Effector memory CD8-positive, alpha-beta T cell (primary cell): ENCODE results near the gene GBE1.
A peak's percentile ranks its signal among the peaks of the same experiment; 100 is the strongest.
"Not testable (repeated sequence)": the region's sequence is repeated elsewhere in the genome, so short reads cannot be mapped to it uniquely, and the experiment has no call there.

Experiments
- ATAC-seq: fragments of 150-1000 bp; cut with Tn5 transposase; replicated peaks from 2 replicates; pipeline ENCODE4 v1.10.0; 2021; ENCODE audit warnings: mild to moderate bottlenecking, moderate library complexity
- DNase-seq, 3 experiments: peaks; one replicate each; pipeline ENCODE4 v3.0.0; 2021
- H3K27ac Mint-ChIP-seq, 2 donors: one replicate each; pipeline ENCODE4 v1.8.0; 2022; ENCODE audit warnings: mild to moderate bottlenecking in 2 of 2, mixed read lengths in 2 of 2, moderate library complexity in 2 of 2
- H3K27me3 Mint-ChIP-seq, 2 donors: one replicate each; pipeline ENCODE4 v1.8.0; 2022; ENCODE audit warnings: mixed read lengths in 2 of 2
- H3K36me3 Mint-ChIP-seq: one replicate; pipeline ENCODE4 v1.8.0; 2022; ENCODE audit warnings: mild to moderate bottlenecking, moderate library complexity, mixed read lengths; ENCODE audit not compliant: insufficient read depth
- H3K4me1 Mint-ChIP-seq, 2 donors: one replicate each; pipeline ENCODE4 v1.8.0; 2022; ENCODE audit warnings: low read depth in 2 of 2, mixed read lengths in 2 of 2
- H3K4me3 Mint-ChIP-seq, 2 donors: one replicate each; pipeline ENCODE4 v1.8.0; 2022; ENCODE audit warnings: mild to moderate bottlenecking in 2 of 2, mixed read lengths in 2 of 2, moderate library complexity in 2 of 2
- H3K9me3 Mint-ChIP-seq, 2 donors: one replicate each; pipeline ENCODE4 v1.8.0; 2022; ENCODE audit warnings: mixed read lengths in 2 of 2

The GBE1 gene

GRCh38 chr3:81502236-81502635, 259.2 kb downstream of the GBE1 start:
- Mint-ChIP-seq H3K9me3 (no peaks in the 10 kb centered on the region), H3K4me1 (no peaks in the 10 kb centered on the region), H3K36me3 (no peaks in the 10 kb centered on the region), H3K27ac (no peak overlapping the region), H3K4me3 (no peak overlapping the region), H3K27me3 (no peaks in the 10 kb centered on the region)
- no peak for ATAC-seq
- DNase-seq: no peak

GRCh38 chr3:81500039-81500438, 261.4 kb downstream of the GBE1 start:
- DNase-seq (no peak), ATAC-seq (no peak)
- Mint-ChIP-seq H3K27me3 (no peaks in the 10 kb centered on the region), H3K36me3 (no peaks in the 10 kb centered on the region), H3K9me3 (no peaks in the 10 kb centered on the region), H3K4me3 (no peak overlapping the region), H3K4me1 (no peaks in the 10 kb centered on the region), H3K27ac (no peak overlapping the region)

- Mint-ChIP-seq H3K4me1 (no peaks in the 10 kb centered on the region), H3K36me3 (no peaks in the 10 kb centered on the region), H3K9me3 (no peaks in the 10 kb centered on the region), H3K27me3 (no peaks in the 10 kb centered on the region), H3K4me3 (no peak overlapping the region), H3K27ac (no peak overlapping the region)
- DNase-seq: no peak
- no peak for ATAC-seq
These were observed 263.7 kb downstream of the GBE1 start for GRCh38 chr3:81497572-81498251.

GRCh38 chr3:81496407-81497104, 264.9 kb downstream of the GBE1 start:
- ATAC-seq: no peak

GRCh38 chr3:81492471-81492870, 269.0 kb downstream of the GBE1 start:
- not testable (repeated sequence) for ATAC-seq, H3K4me3 Mint-ChIP-seq, H3K36me3 Mint-ChIP-seq, H3K4me1 Mint-ChIP-seq, H3K9me3 Mint-ChIP-seq, H3K27ac Mint-ChIP-seq, DNase-seq, H3K27me3 Mint-ChIP-seq

More at GRCh38 chr3:81496407-81497104, 264.9 kb downstream of the GBE1 start:
- no peak for DNase-seq
- no peaks in the 10 kb centered on the region for H3K9me3 Mint-ChIP-seq
- H3K4me3 Mint-ChIP-seq: no peak overlapping the region
- no peak overlapping the region for H3K27ac Mint-ChIP-seq
- H3K36me3 Mint-ChIP-seq: no peaks in the 10 kb centered on the region
- no peaks in the 10 kb centered on the region for H3K27me3 Mint-ChIP-seq
- H3K4me1 Mint-ChIP-seq: no peaks in the 10 kb centered on the region

GRCh38 chr3:81492040-81492439, 269.4 kb downstream of the GBE1 start:
- DNase-seq: no peak
- Mint-ChIP-seq H3K9me3 (no peaks in the 10 kb centered on the region), H3K27me3 (no peaks in the 10 kb centered on the region), H3K36me3 (no peaks in the 10 kb centered on the region), H3K27ac (no peak overlapping the region), H3K4me1 (peaks cover 0 to 5% of the 10 kb centered on the region in 2 donors), H3K4me3 (no peak overlapping the region)
- no peak for ATAC-seq

GRCh38 chr3:81490541-81491288, 270.7 kb downstream of the GBE1 start:
- Mint-ChIP-seq H3K27me3 (no peaks in the 10 kb centered on the region), H3K36me3 (no peaks in the 10 kb centered on the region), H3K4me3 (no peak overlapping the region), H3K27ac (no peak overlapping the region), H3K9me3 (no peaks in the 10 kb centered on the region), H3K4me1 (peaks cover 0 to 5% of the 10 kb centered on the region in 2 donors)
- ATAC-seq (peak; percentile 63), DNase-seq (peak; percentile 58 to 67 (median 60))

- ATAC-seq (no peak), DNase-seq (no peak)
- Mint-ChIP-seq H3K27ac (no peak overlapping the region), H3K4me1 (no peaks in the 10 kb centered on the region), H3K27me3 (no peaks in the 10 kb centered on the region), H3K4me3 (no peak overlapping the region), H3K36me3 (no peaks in the 10 kb centered on the region), H3K9me3 (peaks cover 3 to 9% of the 10 kb centered on the region in 2 donors)
These were observed 276.0 kb downstream of the GBE1 start for GRCh38 chr3:81485444-81485865.

- no peak overlapping the region for H3K4me3 Mint-ChIP-seq
- H3K9me3 Mint-ChIP-seq: peaks cover 3 to 9% of the 10 kb centered on the region in 2 donors
- no peaks in the 10 kb centered on the region for H3K27me3 Mint-ChIP-seq
- ATAC-seq (no peak), DNase-seq (no peak)
- no peaks in the 10 kb centered on the region for H3K4me1 Mint-ChIP-seq
- H3K27ac Mint-ChIP-seq: no peak overlapping the region
- H3K36me3 Mint-ChIP-seq: no peaks in the 10 kb centered on the region
These were observed 276.9 kb downstream of the GBE1 start for GRCh38 chr3:81484520-81484919.

- no peak for DNase-seq
- Mint-ChIP-seq H3K9me3 (peaks cover 3 to 9% of the 10 kb centered on the region in 2 donors), H3K36me3 (peaks cover 3% of the 10 kb centered on the region), H3K4me1 (no peaks in the 10 kb centered on the region), H3K27me3 (no peaks in the 10 kb centered on the region), H3K4me3 (no peak overlapping the region), H3K27ac (no peak overlapping the region)
- ATAC-seq: no peak
These were observed 278.4 kb downstream of the GBE1 start for GRCh38 chr3:81483046-81483445.

- no peak for DNase-seq
- no peak overlapping the region for H3K27ac Mint-ChIP-seq
- H3K9me3 Mint-ChIP-seq: peaks cover under 1 to 3% of the 10 kb centered on the region in 2 donors
- no peak for ATAC-seq
- no peaks in the 10 kb centered on the region for H3K27me3 Mint-ChIP-seq
- peaks cover 3% of the 10 kb centered on the region for H3K36me3 Mint-ChIP-seq
- no peak overlapping the region for H3K4me3 Mint-ChIP-seq
- H3K4me1 Mint-ChIP-seq: no peaks in the 10 kb centered on the region
These were observed 283.7 kb downstream of the GBE1 start for GRCh38 chr3:81477740-81478139.

- H3K9me3 Mint-ChIP-seq: no peaks in the 10 kb centered on the region
- DNase-seq (no peak), ATAC-seq (no peak)
- H3K27ac Mint-ChIP-seq: no peak overlapping the region
- H3K27me3 Mint-ChIP-seq: no peaks in the 10 kb centered on the region
- H3K36me3 Mint-ChIP-seq: peaks cover 3% of the 10 kb centered on the region
- H3K4me1 Mint-ChIP-seq: no peaks in the 10 kb centered on the region
- H3K4me3 Mint-ChIP-seq: no peak overlapping the region
These were observed 284.8 kb downstream of the GBE1 start for GRCh38 chr3:81476692-81477091.

GRCh38 chr3:81472600-81473362, 288.7 kb downstream of the GBE1 start:
- DNase-seq (no peak), ATAC-seq (no peak)
- no peaks in the 10 kb centered on the region for H3K36me3 Mint-ChIP-seq
- no peaks in the 10 kb centered on the region for H3K27me3 Mint-ChIP-seq
- no peaks in the 10 kb centered on the region for H3K9me3 Mint-ChIP-seq
- no peak overlapping the region for H3K4me3 Mint-ChIP-seq
- H3K27ac Mint-ChIP-seq: no peak overlapping the region
- no peaks in the 10 kb centered on the region for H3K4me1 Mint-ChIP-seq
